ENCODE data around the gene DYNC2LI1.

DYNC2LI1 gene

GRCh38 chr2:43837831-43838559 lies 64.2 kb downstream of the DYNC2LI1 start:
- in situ Hi-C loops (cut with HindIII; ENCODE audit: low sequenced_read_pairs) = no loop called here

GRCh38 chr2:43838560-43839267 lies 64.9 kb downstream of the DYNC2LI1 start, which contains the start of the genes ABCG5 and ABCG8:
ABCG5 (minus strand) TSS chr2:43838839; CDS start chr2:43838679, 160 bp downstream.
ABCG8 (plus strand) TSS chr2:43838971; CDS start chr2:43839054, 83 bp downstream.
- no peak for TF ChIP-seq CTCF (IDR thresholded peaks at IDR 0.05; ENCODE audit: low read depth, low read length, missing control alignments)
- no peak for DNase-seq (ENCODE audit: low read depth)
- in situ Hi-C loops (cut with HindIII; ENCODE audit: low sequenced_read_pairs) = no loop called here
- H3K4me3 ChIP-seq (ENCODE audit: low read depth, low read length) = no peak within 1 kb of the TSS

More at GRCh38 chr2:43837831-43838559, 64.2 kb downstream of the DYNC2LI1 start:
- H3K4me3 ChIP-seq (ENCODE audit: low read depth, low read length) = no peak overlapping the region
- TF ChIP-seq CTCF (IDR thresholded peaks at IDR 0.05; ENCODE audit: low read depth, low read length, missing control alignments) = no peak
- DNase-seq (ENCODE audit: low read depth) = no peak

GRCh38 chr2:43839776-43840564 lies 66.1 kb downstream of the DYNC2LI1 start:
- H3K4me3 ChIP-seq (ENCODE audit: low read depth, low read length) = no peak overlapping the region
- no peak for DNase-seq (ENCODE audit: low read depth)
- in situ Hi-C loops (cut with HindIII; ENCODE audit: low sequenced_read_pairs) = no loop called here
- TF ChIP-seq CTCF (IDR thresholded peaks at IDR 0.05; ENCODE audit: low read depth, low read length, missing control alignments) = no peak

- no peak overlapping the region for H3K4me3 ChIP-seq (ENCODE audit: low read depth, low read length)
- in situ Hi-C loops (cut with HindIII; ENCODE audit: low sequenced_read_pairs) = no loop called here
- DNase-seq (ENCODE audit: low read depth) = no peak
- TF ChIP-seq CTCF (IDR thresholded peaks at IDR 0.05; ENCODE audit: low read depth, low read length, missing control alignments) = no peak
Observed at GRCh38 chr2:43840965-43841364, 67.1 kb downstream of the DYNC2LI1 start.

- H3K4me3 ChIP-seq (ENCODE audit: low read depth, low read length) = no peak overlapping the region
- no peak for DNase-seq (ENCODE audit: low read depth)
- TF ChIP-seq CTCF (IDR thresholded peaks at IDR 0.05; ENCODE audit: low read depth, low read length, missing control alignments) = no peak
- in situ Hi-C loops (cut with HindIII; ENCODE audit: low sequenced_read_pairs) = no loop called here
Observed at GRCh38 chr2:43841949-43842865, 68.4 kb downstream of the DYNC2LI1 start.

All from astrocyte of the cerebellum (primary cell).